Calu3 (cell line): Measurements from ENCODE around the gene RCAN1. TPM values are rescaled to one million over a fixed set of nuclear protein-coding genes. Genes with fewer than 3 reads are reported as not detected.

Source experiments
- BruUV-seq: library from RNA; stranded (reverse); fragments of 400-500 nt; replicated peaks from 2 replicates; lab custom pipeline; 2021; lab: Mats Ljungman, UMichigan
- CTCF ChIA-PET: fragments of 300-600 bp; sonication (Branson Sonifier 250); formaldehyde crosslinking; loops from one replicate; lab custom pipeline; 2022; ENCODE audit warnings: antibody characterized with exemption; lab: Charles Lee
- DNase-seq: peaks from one replicate; pipeline ENCODE4 v3.0.0; 2022
- H3K27ac Mint-ChIP-seq: one replicate; pipeline ENCODE4 v1.8.0; 2022; ENCODE audit warnings: mixed read lengths; ENCODE audit not compliant: unreplicated experiment
- H3K27me3 Mint-ChIP-seq: one replicate; pipeline ENCODE4 v1.8.0; 2022; ENCODE audit warnings: mixed read lengths; ENCODE audit not compliant: unreplicated experiment
- H3K36me3 Mint-ChIP-seq: one replicate; pipeline ENCODE4 v1.8.0; 2022; ENCODE audit warnings: mild to moderate bottlenecking, moderate library complexity, mixed read lengths; ENCODE audit not compliant: insufficient read depth, unreplicated experiment
- H3K4me1 Mint-ChIP-seq: one replicate; pipeline ENCODE4 v1.8.0; 2022; ENCODE audit warnings: mild to moderate bottlenecking, low read depth, mixed read lengths; ENCODE audit not compliant: unreplicated experiment
- H3K4me3 Mint-ChIP-seq: one replicate; pipeline ENCODE4 v1.8.0; 2022; ENCODE audit warnings: mild to moderate bottlenecking, low read depth, moderate library complexity, mixed read lengths; ENCODE audit not compliant: unreplicated experiment
- H3K9me3 Mint-ChIP-seq: one replicate; pipeline ENCODE4 v1.8.0; 2022; ENCODE audit warnings: low read depth, mixed read lengths; ENCODE audit not compliant: unreplicated experiment
- CTCF ChIP-seq: fragments of 200-600 bp; IDR thresholded peaks from one replicate; pipeline ENCODE4 v1.8.0; 2022; ENCODE audit warnings: antibody characterized with exemption; ENCODE audit not compliant: unreplicated experiment
- intact Hi-C: fragments of 100-400 bp; cut with micrococcal nuclease; formaldehyde crosslinking; loops from one replicate; pipeline ENCODE4 v1.10.0; 2022; ENCODE audit not compliant: unreplicated experiment
- total RNA-seq: library from RNA; stranded (reverse); gene quantifications from 2 replicates; pipeline ENCODE4 v1.2.3, GENCODE V29; 2022

The RCAN1 gene
- total RNA-seq, 1 experiment from 2014 or later, result 25.4 TPM

DNA sequence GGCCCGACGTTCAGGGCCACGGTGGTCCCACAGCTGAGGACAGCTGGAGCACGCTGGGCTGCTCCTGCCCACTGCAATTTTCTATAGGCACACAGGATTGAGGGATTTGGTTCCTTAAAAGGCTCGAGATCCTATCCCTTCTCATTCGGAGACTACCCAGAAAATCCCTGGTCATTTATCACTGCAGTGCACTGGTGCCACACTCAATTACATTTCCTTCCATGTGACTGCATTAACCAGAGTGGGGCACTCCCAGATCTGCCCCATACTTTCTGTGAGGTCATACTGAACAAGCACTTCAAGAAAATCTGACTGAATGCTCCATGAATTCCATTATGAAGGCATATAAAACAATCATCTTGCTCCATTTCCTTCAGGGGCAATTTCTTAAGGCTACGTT is 53.1 kb downstream of the RCAN1 start:
- no peak overlapping the region for H3K27ac Mint-ChIP-seq

DNA sequence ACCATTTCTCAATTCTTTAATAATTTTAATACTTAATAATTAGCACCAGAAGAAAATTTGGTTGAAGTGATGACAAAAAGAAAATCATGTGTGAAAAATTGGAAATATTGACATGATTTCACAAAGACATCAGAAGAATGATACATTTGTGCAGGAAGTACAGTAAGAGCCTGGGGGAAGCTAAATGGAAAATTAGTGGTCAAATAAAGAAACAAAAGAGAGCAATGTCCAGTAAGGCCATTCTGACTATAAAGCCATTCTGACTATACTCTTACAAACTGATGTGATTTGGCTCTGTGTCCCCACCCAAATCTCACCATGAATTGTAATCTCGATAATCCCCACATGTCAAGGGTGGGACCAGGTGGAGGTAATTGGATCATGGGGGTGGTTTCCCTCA is 54.3 kb downstream of the RCAN1 start:
- intact Hi-C loops, result no loop called here
- H3K27ac Mint-ChIP-seq, result no peak overlapping the region

More for the DNA sequence above, 53.1 kb downstream of the RCAN1 start:
- TF ChIP-seq CTCF, result no peak
- no peaks in the 10 kb centered on the region for H3K36me3 Mint-ChIP-seq
- H3K4me3 Mint-ChIP-seq, result no peak overlapping the region
- no peaks in the 10 kb centered on the region for H3K9me3 Mint-ChIP-seq
- DNase-seq, result no peak
- BruUV-seq, result no TSS peak
- no peaks in the 10 kb centered on the region for H3K4me1 Mint-ChIP-seq
- intact Hi-C loops, result no loop called here
- no peaks in the 10 kb centered on the region for H3K27me3 Mint-ChIP-seq
- CTCF ChIA-PET, result no interaction called here

DNA sequence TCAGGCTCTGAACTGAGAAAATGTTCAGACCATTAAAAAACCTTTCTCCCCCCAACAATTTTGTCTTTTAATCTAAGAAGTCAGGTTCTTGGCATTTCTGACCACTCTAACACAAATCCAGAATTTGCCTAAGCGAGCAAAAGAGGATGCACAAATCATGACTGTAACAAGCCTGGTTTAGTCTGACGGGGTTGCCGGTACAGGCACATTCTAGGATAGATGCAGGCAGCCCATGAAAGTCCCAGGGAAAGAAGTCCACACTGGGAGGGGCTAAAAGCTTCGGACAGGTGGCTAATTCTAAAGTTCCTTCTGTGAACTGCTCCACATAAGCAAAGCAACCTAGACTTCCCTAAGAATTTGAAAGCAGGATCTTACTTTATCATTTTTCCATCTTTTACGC is 54.9 kb downstream of the RCAN1 start:
- no peaks in the 10 kb centered on the region for H3K9me3 Mint-ChIP-seq
- H3K4me1 Mint-ChIP-seq, result no peaks in the 10 kb centered on the region
- intact Hi-C loops, result no loop called here
- no peaks in the 10 kb centered on the region for H3K36me3 Mint-ChIP-seq
- no TSS peak for BruUV-seq
- CTCF ChIA-PET, result no interaction called here
- H3K4me3 Mint-ChIP-seq, result no peak overlapping the region
- no peak for TF ChIP-seq CTCF
- no peak overlapping the region for H3K27ac Mint-ChIP-seq
- H3K27me3 Mint-ChIP-seq, result no peaks in the 10 kb centered on the region
- DNase-seq, result no peak

More for the DNA sequence above, 54.3 kb downstream of the RCAN1 start:
- no peaks in the 10 kb centered on the region for H3K4me1 Mint-ChIP-seq
- no TSS peak for BruUV-seq
- TF ChIP-seq CTCF, result no peak
- H3K4me3 Mint-ChIP-seq, result no peak overlapping the region
- H3K36me3 Mint-ChIP-seq, result no peaks in the 10 kb centered on the region
- no peaks in the 10 kb centered on the region for H3K9me3 Mint-ChIP-seq
- DNase-seq, result no peak
- CTCF ChIA-PET, result no interaction called here
- H3K27me3 Mint-ChIP-seq, result no peaks in the 10 kb centered on the region

DNA sequence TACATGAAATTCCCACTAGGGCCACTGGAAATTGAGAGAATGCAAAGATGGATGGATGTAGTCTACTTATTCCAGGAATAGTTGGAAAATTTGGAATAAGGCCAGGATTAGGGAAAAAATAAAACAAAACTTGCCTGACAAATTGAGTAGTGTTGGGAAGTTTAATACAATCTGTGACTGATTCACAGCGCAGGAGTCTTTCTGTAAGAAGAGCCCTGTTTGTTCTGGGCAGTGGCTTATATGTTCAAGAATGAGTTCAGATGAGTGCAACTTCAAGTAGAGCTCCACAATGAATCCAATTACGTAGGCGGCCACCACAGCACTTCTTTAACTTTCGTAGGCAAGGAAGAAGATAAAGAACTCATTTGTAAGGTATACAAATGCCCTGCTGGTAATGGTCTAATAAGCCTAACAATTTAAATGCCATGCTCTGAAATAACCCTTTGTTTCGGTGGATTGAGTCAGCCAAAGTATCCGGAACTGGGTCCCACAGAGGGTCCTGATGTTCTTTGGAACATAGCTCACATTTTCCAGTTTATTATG is 55.8 kb downstream of the RCAN1 start:
- Mint-ChIP-seq H3K36me3 (no peaks in the 10 kb centered on the region), H3K4me1 (no peaks in the 10 kb centered on the region), H3K4me3 (no peak overlapping the region), H3K27me3 (no peaks in the 10 kb centered on the region), H3K27ac (no peak overlapping the region), H3K9me3 (peaks cover 4% of the 10 kb centered on the region)
- BruUV-seq, result no TSS peak
- CTCF ChIA-PET, result no interaction called here
- intact Hi-C loops, result no loop called here
- DNase-seq, result no peak
- no peak for TF ChIP-seq CTCF
